Liver (tissue), 9 donors: Measurements from ENCODE around the gene SCTR. TPM values are rescaled to one million over a fixed set of nuclear protein-coding genes. Genes with fewer than 3 reads are reported as not detected.

ENCODE experiments used
- DNase-seq: peaks from one replicate; pipeline ENCODE4 v3.0.0-alpha.2; 2017; ENCODE audit warnings: low spot score
- H3K27ac ChIP-seq, 2 donors: one replicate each; pipeline ENCODE4 v1.7.0; 2013; ENCODE audit warnings: inconsistent platforms in 2 of 2, low read length in 2 of 2, control low read depth in 1 of 2, low read depth in 1 of 2, mild to moderate bottlenecking in 1 of 2
- H3K27me3 ChIP-seq, 4 donors: one replicate each; pipeline versions ENCODE4 v1.6.1 to v1.7.0; 2013; ENCODE audit warnings: low read length in 3 of 4, inconsistent platforms in 1 of 4, mild to moderate bottlenecking in 1 of 4, moderate library complexity in 1 of 4; ENCODE audit not compliant: control insufficient read depth in 4 of 4, insufficient read depth in 4 of 4
- H3K36me3 ChIP-seq, 4 donors: one replicate each; pipeline versions ENCODE4 v1.6.1 to v1.7.0; 2013; ENCODE audit warnings: low read length in 3 of 4, mild to moderate bottlenecking in 3 of 4, low read depth in 1 of 4, moderate library complexity in 1 of 4; ENCODE audit not compliant: control insufficient read depth in 4 of 4, insufficient read depth in 3 of 4
- H3K4me1 ChIP-seq, 4 donors: one replicate each; pipeline versions ENCODE4 v1.6.1 to v1.7.0; 2013; ENCODE audit warnings: low read length in 3 of 4, mild to moderate bottlenecking in 3 of 4, moderate library complexity in 1 of 4; ENCODE audit not compliant: control insufficient read depth in 4 of 4, insufficient read depth in 4 of 4
- H3K4me3 ChIP-seq, 3 donors: one replicate each; pipeline versions ENCODE4 v1.6.1 to v1.7.0; 2013; ENCODE audit warnings: low read length in 3 of 3, control low read depth in 1 of 3, low read depth in 1 of 3, mild to moderate bottlenecking in 1 of 3
- H3K9ac ChIP-seq, 2 donors: one replicate each; pipeline ENCODE4 v1.7.0; 2013; ENCODE audit warnings: low read length in 2 of 2, mild to moderate bottlenecking in 2 of 2, moderate library complexity in 2 of 2, control low read depth in 1 of 2, low read depth in 1 of 2
- H3K9me3 ChIP-seq, 4 donors: one replicate each; pipeline versions ENCODE4 v1.6.1 to v1.7.0; 2013; ENCODE audit warnings: low read length in 3 of 4; ENCODE audit not compliant: control insufficient read depth in 4 of 4
- ATF3 ChIP-seq: IDR thresholded peaks from 2 replicates; pipeline ENCODE4 v1.6.1; 2016; ENCODE audit warnings: antibody characterized with exemption
- CTCF ChIP-seq: fragments of 150-350 bp; IDR thresholded peaks from 2 replicates; pipeline ENCODE4 v1.5.1; 2017; ENCODE audit warnings: improper control_type of control experiment, low read depth, low read length; ENCODE audit not compliant: missing input control
- EGR1 ChIP-seq, 2 donors: IDR thresholded peaks; 2 replicates each; pipeline ENCODE4 v1.6.1; 2016 to 2018; ENCODE audit warnings: antibody characterized with exemption in 2 of 2, low read depth in 2 of 2
- FOXA1 ChIP-seq: IDR thresholded peaks from 2 replicates; pipeline ENCODE4 v1.6.1; 2016; ENCODE audit warnings: antibody characterized with exemption
- FOXA2 ChIP-seq: IDR thresholded peaks from 2 replicates; pipeline ENCODE4 v1.6.1; 2016; ENCODE audit warnings: antibody characterized with exemption
- GABPA ChIP-seq, 2 donors: IDR thresholded peaks in 1 of 2; conservative IDR thresholded peaks in 1 of 2; 2 replicates each; pipeline ENCODE4 v1.6.1; 2016; ENCODE audit warnings: antibody characterized with exemption in 2 of 2, mild to moderate bottlenecking in 1 of 2, moderate library complexity in 1 of 2
- HNF4A ChIP-seq, 2 donors: conservative IDR thresholded peaks; 2 replicates each; pipeline ENCODE4 v1.6.1; 2016; ENCODE audit warnings: antibody characterized with exemption in 2 of 2, mild to moderate bottlenecking in 2 of 2
- HNF4G ChIP-seq: IDR thresholded peaks from 2 replicates; pipeline ENCODE4 v1.6.1; 2016; ENCODE audit warnings: antibody characterized with exemption
- JUND ChIP-seq, 2 donors: IDR thresholded peaks; 2 replicates each; pipeline ENCODE4 v1.6.1; 2016; ENCODE audit warnings: antibody characterized with exemption in 2 of 2
- MAX ChIP-seq: IDR thresholded peaks from 2 replicates; pipeline ENCODE4 v1.6.1; 2016; ENCODE audit warnings: antibody characterized with exemption
- NR2F2 ChIP-seq: IDR thresholded peaks from 2 replicates; pipeline ENCODE4 v1.6.1; 2016; ENCODE audit warnings: antibody characterized with exemption
- RAD21 ChIP-seq, 2 donors: IDR thresholded peaks; 2 replicates each; pipeline ENCODE4 v1.6.1; 2016; ENCODE audit warnings: antibody characterized with exemption in 2 of 2, mild to moderate bottlenecking in 2 of 2
- REST ChIP-seq: IDR thresholded peaks from 2 replicates; pipeline ENCODE4 v1.6.1; 2016; ENCODE audit warnings: antibody characterized with exemption, mild to moderate bottlenecking
- RXRA ChIP-seq, 2 donors: IDR thresholded peaks; 2 replicates each; pipeline ENCODE4 v1.6.1; 2017 to 2018; ENCODE audit warnings: antibody characterized with exemption in 2 of 2, mild to moderate bottlenecking in 1 of 2
- SP1 ChIP-seq: IDR thresholded peaks from 2 replicates; pipeline ENCODE4 v1.6.1; 2018; ENCODE audit warnings: antibody characterized with exemption, mild to moderate bottlenecking
- TAF1 ChIP-seq: conservative IDR thresholded peaks from 2 replicates; pipeline ENCODE4 v1.6.1; 2016; ENCODE audit warnings: antibody characterized with exemption, mild to moderate bottlenecking
- YY1 ChIP-seq: IDR thresholded peaks from 2 replicates; pipeline ENCODE4 v1.6.1; 2016; ENCODE audit warnings: antibody characterized with exemption, mild to moderate bottlenecking
- ZBTB33 ChIP-seq: IDR thresholded peaks from 2 replicates; pipeline ENCODE4 v1.6.1; 2016; ENCODE audit warnings: antibody characterized with exemption
- WGBS: extraction: QIAGEN DNeasy Blood & Tissue Kit; methylation state at CpG from one replicate; pipeline ENCODE4 v1.1.7; 2013; 5-methylcytosine and 5-hydroxymethylcytosine counted together
- polyA plus RNA-seq, 2 donors: library from polyadenylated mRNA; stranded (reverse) in 1 of 2; unstranded in 1 of 2; fragments of 200-250 nt in 1 of 2; fragments of >200 nt in 1 of 2; fragmentation: Nextera tagmentation in 1 of 2; extraction: Ambion mirVana in 1 of 2; gene quantifications; one replicate each; pipeline versions ENCODE4 v1.2.1 to v1.2.3, GENCODE V29; 2013 to 2015
- total RNA-seq, 2 donors: library from RNA; depleted of rRNA; stranded (reverse); fragments of >200 nt; gene quantifications; one replicate each; pipeline ENCODE4 v1.2.3, GENCODE V29; 2014
- donor health status: healthy.
- donor health status: healthy.
- donor health status: healthy.
- donor health status: healthy.
- donor health status: healthy.

The SCTR gene
- total and polyA plus RNA-seq, 4 donors, result 0.17 to 0.47 (median 0.29) TPM

GRCh38 chr2:119480184-119480583 lies 44.1 kb downstream of the SCTR start:
- no peak for TF ChIP-seq MAX
- TF ChIP-seq FOXA1, result no peak
- no peak for TF ChIP-seq YY1
- TF ChIP-seq EGR1 (IDR thresholded peaks at IDR 0.05; ENCODE audit: low read depth in 2 of 2), result no peak
- TF ChIP-seq CTCF, result no peak
- no peak for TF ChIP-seq RAD21 (IDR thresholded peaks at IDR 0.05)
- TF ChIP-seq GABPA (IDR thresholded peaks at IDR 0.05 in 1 of 2, conservative IDR thresholded peaks at IDR 0.05 in 1 of 2), result no peak
- TF ChIP-seq HNF4A (conservative IDR thresholded peaks at IDR 0.05), result no peak
- no peak for TF ChIP-seq TAF1
- no peak for TF ChIP-seq FOXA2
- TF ChIP-seq SP1, result no peak
- TF ChIP-seq JUND (IDR thresholded peaks at IDR 0.05), result no peak
- no peak for TF ChIP-seq RXRA (IDR thresholded peaks at IDR 0.05)
- no peak for TF ChIP-seq ZBTB33
- TF ChIP-seq NR2F2, result no peak
- no peak for TF ChIP-seq HNF4G
- H3K27me3 ChIP-seq, result no peaks in the 10 kb centered on the region
- WGBS, result 93% methylated on average over 5 of the region's 5 CpGs

GRCh38 chr2:119478978-119479295 lies 45.3 kb downstream of the SCTR start:
- Histone ChIP-seq H3K27ac (no peak overlapping the region), H3K9ac (no peak overlapping the region), H3K4me1 (peaks cover 2 to 29% (median 14%) of the 10 kb centered on the region in 4 donors), H3K9me3 (no peaks in the 10 kb centered on the region), H3K4me3 (no peak overlapping the region), H3K36me3 (no peaks in the 10 kb centered on the region), H3K27me3 (no peaks in the 10 kb centered on the region)
- 93% methylated on average over 3 of the region's 3 CpGs for WGBS
- DNase-seq, result no peak
- TF ChIP-seq FOXA1, result no peak
- TF ChIP-seq RXRA (IDR thresholded peaks at IDR 0.05), result no peak
- no peak for TF ChIP-seq HNF4A (conservative IDR thresholded peaks at IDR 0.05)
- no peak for TF ChIP-seq MAX
- TF ChIP-seq SP1, result no peak
- TF ChIP-seq JUND (IDR thresholded peaks at IDR 0.05), result no peak
- TF ChIP-seq ZBTB33, result no peak
- no peak for TF ChIP-seq EGR1 (IDR thresholded peaks at IDR 0.05; ENCODE audit: low read depth in 2 of 2)
- TF ChIP-seq CTCF, result no peak
- TF ChIP-seq ATF3, result no peak
- TF ChIP-seq HNF4G, result no peak
- TF ChIP-seq FOXA2, result no peak
- TF ChIP-seq GABPA (IDR thresholded peaks at IDR 0.05 in 1 of 2, conservative IDR thresholded peaks at IDR 0.05 in 1 of 2), result no peak
- no peak for TF ChIP-seq REST
- TF ChIP-seq NR2F2, result no peak

More at GRCh38 chr2:119480184-119480583, 44.1 kb downstream of the SCTR start:
- DNase-seq, result no peak
- H3K4me3 ChIP-seq, result no peak overlapping the region
- H3K9ac ChIP-seq, result no peak overlapping the region
- H3K27ac ChIP-seq, result no peak overlapping the region
- H3K36me3 ChIP-seq, result no peaks in the 10 kb centered on the region
- no peaks in the 10 kb centered on the region for H3K9me3 ChIP-seq
- peaks cover 4 to 41% (median 25%) of the 10 kb centered on the region in 4 donors for H3K4me1 ChIP-seq
